Pancreas (tissue), 10 donors: ENCODE data around the gene CMTM7. TPM values are rescaled to one million over a fixed set of nuclear protein-coding genes. Genes with fewer than 3 reads are reported as not detected.
"Not testable (repeated sequence)": the region's sequence is repeated elsewhere in the genome, so short reads cannot be mapped to it uniquely, and the experiment has no call there.

Source experiments
- ATAC-seq, 4 donors: fragments of 200-7000 bp; cut with Tn5 transposase; one replicate each; pipeline versions ENCODE4 v1.8.0 to v1.9.1; 2020; ENCODE audit warnings: mild to moderate bottlenecking in 4 of 4, moderate library complexity in 4 of 4
- DNase-seq, 6 donors: peaks; one replicate each; pipeline ENCODE4 v3.0.0-alpha.2; 2020
- FAIRE-seq: peaks from 2 replicates; lab custom pipeline; 2012; peaks lifted over from hg19 to GRCh38; lab: Jason Lieb, UNC
- H3K27ac ChIP-seq, 4 donors: fragments of 200-600 bp; sonication (generic); 1 replicate in 3 of 4; 2 replicates in 1 of 4; pipeline versions ENCODE4 v1.5.0 to v1.8.0; 2020
- H3K27me3 ChIP-seq, 4 donors: fragments of 200-600 bp; one replicate each; pipeline ENCODE4 v1.8.0; 2021
- H3K36me3 ChIP-seq, 3 donors: fragments of 200-600 bp; sonication (generic) in 1 of 3; one replicate each; pipeline versions ENCODE4 v1.5.0 to v1.8.0; 2020 to 2021
- H3K4me1 ChIP-seq, 3 donors: fragments of 200-600 bp; one replicate each; pipeline ENCODE4 v1.8.0; 2021
- H3K4me3 ChIP-seq, 4 donors: fragments of 200-600 bp; sonication (generic) in 2 of 4; one replicate each; pipeline versions ENCODE4 v1.5.0 to v1.8.0; 2020 to 2021
- H3K9me3 ChIP-seq, 4 donors: fragments of 200-600 bp; one replicate each; pipeline ENCODE4 v1.8.0; 2021
- WGBS, 2 donors: extraction: QIAGEN DNeasy Blood & Tissue Kit; methylation state at CpG; one replicate each; pipeline ENCODE4 v1.1.7; 2013; 5-methylcytosine and 5-hydroxymethylcytosine counted together
- intact Hi-C, 3 donors: fragments of 100-400 bp; cut with DNase I; formaldehyde crosslinking; loops; one replicate each; pipeline versions ENCODE4 v1.11.1 to v1.14.2; 2022
- polyA plus RNA-seq, 2 donors: library from polyadenylated mRNA; stranded (reverse); fragments of 200-250 nt; gene quantifications; one replicate each; pipeline ENCODE4 v1.2.3, GENCODE V29; 2013
- total RNA-seq, 6 donors: library from RNA; stranded (reverse); fragmentation: NEBNext Ultra II Directional in 4 of 6; extraction: Animal tissue kit (Norgen Biotek cat#: 25700) in 4 of 6; gene quantifications; one replicate each; pipeline versions ENCODE4 v1.2.1 to v1.2.4, GENCODE V29; 2021 to 2023
- TF ChIP-seq, protein P1 (sequence below), 4 donors: fragments of 200-600 bp; sonication (generic) in 3 of 4; IDR thresholded peaks; one replicate each; pipeline versions ENCODE4 v1.5.0 to v1.8.0; 2021; ENCODE audit warnings: antibody characterized with exemption in 4 of 4
- donor health status: healthy with polysubstance abuse.
- donor health status: DM: no; HTN: no; CAD: no; lungs with moderate emphysema.
- donor health status: DM: no; HTN: no; CAD: no.
- donor health status: control.
- donor health status: control.
- donor health status: Bipolar disorder and iron deficiency.
- donor health status: DM: yes; HTN: yes; CAD: no.
- donor health status: DM: no; HTN: no; CAD: no.
- donor health status: DM: no; HTN: no; CAD: no.
- donor health status: DM: yes; HTN: yes; CAD: no.

CMTM7 gene
- total and polyA plus RNA-seq, 8 donors: 6.1 to 23.8 (median 12.0) TPM

DNA sequence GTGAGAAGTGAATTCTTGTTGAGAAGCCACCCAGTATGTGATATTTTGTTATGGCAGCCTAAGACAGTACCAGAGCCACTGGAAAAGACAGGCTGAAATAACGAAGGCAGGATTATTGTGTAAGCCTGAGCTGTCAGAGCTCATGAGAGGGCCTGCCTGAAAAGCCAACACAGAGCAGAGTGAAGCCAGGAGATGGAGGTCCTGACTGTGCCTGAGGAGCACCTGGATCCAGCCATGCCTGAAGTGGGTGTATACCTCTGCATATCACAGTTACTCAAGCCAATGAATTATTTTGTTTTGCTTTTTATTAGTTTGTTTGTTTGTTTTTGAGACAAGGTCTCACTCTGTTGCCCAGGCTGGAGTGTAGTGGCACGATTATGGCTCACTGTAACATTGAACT is 4.1 kb upstream of the CMTM7 start:
- FAIRE-seq (no peak), DNase-seq (no peak), ATAC-seq (no peak)
- Histone ChIP-seq H3K4me1 (peaks cover 0 to 4% (median 0%) of the 10 kb centered on the region in 3 donors), H3K27me3 (no peaks in the 10 kb centered on the region), H3K36me3 (no peaks in the 10 kb centered on the region), H3K27ac (no peak overlapping the region), H3K9me3 (no peaks in the 10 kb centered on the region), H3K4me3 (no peak overlapping the region)
- WGBS, 2 donors: 79 to 97% methylated on average over 2 of the region's 2 CpGs
- intact Hi-C loops: loop anchor here in 1 of 3 donors (10.0 kb wide), 1 partner anchor 77 kb away; no protein-coding TSS in a partner anchor
- TF ChIP-seq, protein P1, sequence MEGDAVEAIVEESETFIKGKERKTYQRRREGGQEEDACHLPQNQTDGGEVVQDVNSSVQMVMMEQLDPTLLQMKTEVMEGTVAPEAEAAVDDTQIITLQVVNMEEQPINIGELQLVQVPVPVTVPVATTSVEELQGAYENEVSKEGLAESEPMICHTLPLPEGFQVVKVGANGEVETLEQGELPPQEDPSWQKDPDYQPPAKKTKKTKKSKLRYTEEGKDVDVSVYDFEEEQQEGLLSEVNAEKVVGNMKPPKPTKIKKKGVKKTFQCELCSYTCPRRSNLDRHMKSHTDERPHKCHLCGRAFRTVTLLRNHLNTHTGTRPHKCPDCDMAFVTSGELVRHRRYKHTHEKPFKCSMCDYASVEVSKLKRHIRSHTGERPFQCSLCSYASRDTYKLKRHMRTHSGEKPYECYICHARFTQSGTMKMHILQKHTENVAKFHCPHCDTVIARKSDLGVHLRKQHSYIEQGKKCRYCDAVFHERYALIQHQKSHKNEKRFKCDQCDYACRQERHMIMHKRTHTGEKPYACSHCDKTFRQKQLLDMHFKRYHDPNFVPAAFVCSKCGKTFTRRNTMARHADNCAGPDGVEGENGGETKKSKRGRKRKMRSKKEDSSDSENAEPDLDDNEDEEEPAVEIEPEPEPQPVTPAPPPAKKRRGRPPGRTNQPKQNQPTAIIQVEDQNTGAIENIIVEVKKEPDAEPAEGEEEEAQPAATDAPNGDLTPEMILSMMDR (IDR thresholded peaks at IDR 0.05): no peak

DNA sequence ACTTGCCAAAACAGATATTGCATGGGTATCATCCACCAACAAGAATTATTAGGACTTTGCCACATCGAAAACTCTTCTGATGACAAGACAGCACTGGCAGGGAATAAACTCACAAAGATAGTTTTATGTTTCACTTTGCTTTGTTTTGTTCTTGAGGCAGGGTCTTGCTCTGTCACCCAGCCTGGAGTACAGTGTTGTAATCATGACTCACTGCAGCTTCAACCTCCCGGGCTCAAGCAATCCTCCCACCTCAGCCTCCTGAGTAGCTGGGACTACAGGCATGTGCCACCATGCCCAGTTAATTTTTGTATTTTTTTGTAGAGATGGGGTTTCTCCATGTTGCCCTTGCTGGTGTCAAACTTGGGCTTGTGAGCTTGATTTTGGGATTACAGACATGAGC is 2.1 kb upstream of the CMTM7 start:
- ATAC-seq, H3K36me3 ChIP-seq, H3K4me1 ChIP-seq, H3K4me3 ChIP-seq, H3K27ac ChIP-seq, DNase-seq, FAIRE-seq, H3K27me3 ChIP-seq, H3K9me3 ChIP-seq: not testable (repeated sequence)
- WGBS, 2 donors: 91 to 96% methylated on average over 2 of the region's 2 CpGs
- intact Hi-C loops: loop anchor here in 1 of 3 donors (10.0 kb wide), 1 partner anchor 75 kb away; no protein-coding TSS in a partner anchor

DNA sequence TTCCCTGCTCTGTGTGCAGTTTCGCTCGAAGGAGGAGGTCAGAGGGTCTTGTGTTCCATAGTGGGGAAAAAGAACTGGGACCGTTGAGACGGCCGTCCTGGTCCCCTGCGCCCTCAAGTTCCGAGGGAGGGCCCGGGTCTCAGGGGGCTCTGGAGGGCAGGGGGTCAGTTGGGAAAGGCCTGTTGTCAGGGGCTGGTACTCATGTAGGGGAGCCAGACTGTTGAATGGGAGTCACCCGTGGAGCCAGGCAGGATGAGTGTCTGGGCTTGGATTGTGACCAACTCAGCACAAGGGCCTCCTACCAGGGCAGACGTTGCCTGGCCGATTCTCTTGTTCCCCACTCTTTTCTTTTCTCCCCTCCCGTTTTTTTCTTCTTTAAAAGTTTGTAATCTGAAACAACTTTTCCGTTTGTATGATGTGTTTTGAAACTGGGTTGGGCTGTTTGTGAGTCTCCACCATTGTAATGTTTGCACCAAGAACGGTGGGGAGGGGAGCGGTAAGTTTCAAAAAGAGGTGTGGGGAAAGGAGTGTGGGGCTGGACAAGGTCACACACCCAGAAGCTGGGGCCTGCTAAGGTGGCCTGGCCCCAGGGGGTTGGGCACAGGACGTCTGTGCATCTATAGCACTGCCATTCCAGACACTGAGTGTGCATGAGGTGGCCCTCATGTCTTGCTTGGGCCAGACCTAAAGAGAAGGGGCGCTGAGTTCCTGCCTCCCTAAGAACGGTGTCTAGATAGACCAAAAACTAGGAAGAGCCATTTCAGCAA is 1.1 kb downstream of the CMTM7 start:
- no peak for FAIRE-seq
- peak; percentile 37 to 75 (median 49) for ATAC-seq
- peak in 4 of 6 donors; percentile 36 to 58 (median 40) for DNase-seq
- H3K27ac ChIP-seq: peak overlapping the region; percentile 39 to 91 (median 70)
- 41 to 45% methylated on average over 18 of the region's 18 CpGs for WGBS, 2 donors
- no peaks in the 10 kb centered on the region for H3K27me3 ChIP-seq
- H3K9me3 ChIP-seq: no peaks in the 10 kb centered on the region
- H3K4me3 ChIP-seq: peak overlapping the region; percentile 55 to 79 (median 74)
- TF ChIP-seq, protein P1 (IDR thresholded peaks at IDR 0.05): no peak
- H3K4me1 ChIP-seq: peaks cover 0 to 4% (median 0%) of the 10 kb centered on the region in 3 donors
- no peaks in the 10 kb centered on the region for H3K36me3 ChIP-seq
- intact Hi-C loops: no loop called here

DNA sequence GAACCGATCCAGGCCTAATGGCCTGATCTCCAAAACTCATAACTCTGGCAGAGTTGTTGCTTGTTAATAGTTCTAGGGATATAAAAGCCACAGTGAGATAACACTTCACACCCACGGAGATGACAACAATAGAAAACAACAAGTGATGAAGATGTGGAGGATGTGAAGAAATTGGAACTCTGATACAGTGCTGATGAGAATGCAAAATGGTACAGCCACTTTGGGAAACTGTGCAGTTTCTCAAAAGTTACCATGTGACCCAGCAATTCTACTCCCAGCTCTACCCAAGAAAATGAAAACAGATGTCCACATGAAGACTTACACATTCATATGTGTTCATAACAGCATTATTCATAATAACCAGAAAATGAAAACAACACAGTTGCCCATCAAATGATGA is 3.8 kb downstream of the CMTM7 start:
- Histone ChIP-seq H3K36me3 (no peaks in the 10 kb centered on the region), H3K4me3 (no peak overlapping the region), H3K4me1 (peaks cover 0 to 5% (median 4%) of the 10 kb centered on the region in 3 donors), H3K9me3 (no peaks in the 10 kb centered on the region), H3K27me3 (no peaks in the 10 kb centered on the region), H3K27ac (no peak overlapping the region)
- TF ChIP-seq, protein P1 (IDR thresholded peaks at IDR 0.05): no peak
- DNase-seq (no peak), ATAC-seq (no peak), FAIRE-seq (no peak)
- intact Hi-C loops: no loop called here
- WGBS, 2 donors: 50 to 54% methylated on average over 2 of the region's 2 CpGs

DNA sequence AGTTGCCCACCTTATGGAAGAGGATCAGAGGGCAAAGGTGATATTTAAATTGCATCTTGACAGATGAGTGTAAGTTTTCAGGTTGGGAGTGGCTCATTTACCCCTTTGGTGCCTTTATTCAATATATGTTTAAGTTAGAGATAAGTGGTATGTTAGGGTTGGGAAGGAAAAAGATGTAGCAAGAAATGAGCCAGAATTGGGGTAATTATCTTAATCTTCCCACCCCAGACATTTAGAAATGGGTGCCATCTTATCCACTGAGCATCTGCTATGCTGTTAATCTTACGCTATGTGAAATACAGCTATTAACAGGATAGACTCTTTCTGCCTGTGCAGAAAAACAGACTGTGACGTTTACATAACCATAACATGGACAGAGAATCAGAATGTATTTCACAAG is 6.3 kb downstream of the CMTM7 start:
- Histone ChIP-seq H3K4me3 (no peak overlapping the region), H3K36me3 (no peaks in the 10 kb centered on the region), H3K4me1 (peaks cover 5 to 20% (median 9%) of the 10 kb centered on the region in 3 donors), H3K27ac (no peak overlapping the region), H3K9me3 (no peaks in the 10 kb centered on the region), H3K27me3 (no peaks in the 10 kb centered on the region)
- DNase-seq (no peak), FAIRE-seq (no peak), ATAC-seq (no peak)
- TF ChIP-seq, protein P1 (IDR thresholded peaks at IDR 0.05): no peak
- WGBS, 2 donors: 41 to 58% methylated on average over 2 of the region's 2 CpGs
- intact Hi-C loops: no loop called here
